ENCODE data around the gene SUSD6.
"Not testable (repeated sequence)": the region's sequence is repeated elsewhere in the genome, so short reads cannot be mapped to it uniquely, and the experiment has no call there.

The SUSD6 gene

DNA sequence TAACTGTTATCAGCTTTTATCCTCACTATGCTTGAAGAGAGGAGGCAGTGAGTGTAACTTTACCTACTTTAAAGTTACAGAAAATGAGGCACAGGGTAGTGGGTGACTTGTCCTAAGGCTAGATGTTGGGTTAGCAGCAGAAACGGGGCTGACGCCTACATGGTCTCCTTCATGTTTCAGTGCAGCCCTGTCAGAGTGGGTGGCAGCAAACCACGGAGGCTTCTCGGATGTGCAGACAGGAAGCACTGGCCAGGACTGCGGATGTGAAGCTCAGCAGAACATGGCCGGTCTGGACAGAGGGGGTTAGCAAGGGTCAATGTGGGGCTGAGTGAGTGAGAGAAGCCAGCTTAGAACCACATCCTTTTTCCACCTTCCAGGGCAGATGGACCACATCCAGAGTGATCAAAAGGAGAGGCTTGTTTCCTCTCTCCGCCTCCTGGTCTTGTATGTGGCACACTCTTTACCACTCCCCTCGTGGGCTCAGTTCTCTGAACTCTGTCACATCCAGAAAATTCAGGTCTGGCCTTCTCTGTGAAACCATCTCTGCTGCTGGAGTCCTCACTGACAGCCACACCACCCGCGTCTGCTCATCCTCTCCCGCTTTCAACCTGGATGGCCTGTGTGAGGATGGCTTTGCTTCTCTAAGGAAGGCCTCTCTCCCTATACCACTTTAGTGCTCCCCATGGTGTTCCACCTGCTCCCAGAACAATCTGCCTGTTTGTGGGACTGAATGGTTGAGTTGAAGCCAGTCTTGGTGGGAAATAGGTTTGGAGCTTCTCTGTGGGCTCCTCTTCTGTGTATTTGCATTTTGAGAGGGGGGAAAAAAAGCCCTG, 14.1 kb downstream of the SUSD6 start:
- DNase-seq: peak; percentile 66 to 68

DNA sequence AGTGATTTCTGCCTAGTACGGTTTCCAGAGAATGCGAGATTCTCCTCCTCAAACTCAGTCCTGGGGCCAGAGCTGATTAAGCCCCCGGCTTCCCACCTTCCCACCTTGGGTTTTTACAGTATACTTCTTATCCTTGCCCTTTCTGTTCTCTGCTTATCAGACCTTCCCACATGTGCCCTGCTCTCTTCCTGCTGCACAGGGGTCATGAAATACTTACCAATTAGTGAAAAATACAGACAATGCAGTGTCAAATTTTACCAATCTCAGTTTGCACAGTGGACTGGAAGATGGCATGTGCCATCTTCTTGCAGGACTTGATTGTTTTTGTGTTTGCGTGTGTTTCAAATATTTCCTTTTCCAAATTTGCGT, 14.7 kb downstream of the SUSD6 start:
- DNase-seq: no peak

DNA sequence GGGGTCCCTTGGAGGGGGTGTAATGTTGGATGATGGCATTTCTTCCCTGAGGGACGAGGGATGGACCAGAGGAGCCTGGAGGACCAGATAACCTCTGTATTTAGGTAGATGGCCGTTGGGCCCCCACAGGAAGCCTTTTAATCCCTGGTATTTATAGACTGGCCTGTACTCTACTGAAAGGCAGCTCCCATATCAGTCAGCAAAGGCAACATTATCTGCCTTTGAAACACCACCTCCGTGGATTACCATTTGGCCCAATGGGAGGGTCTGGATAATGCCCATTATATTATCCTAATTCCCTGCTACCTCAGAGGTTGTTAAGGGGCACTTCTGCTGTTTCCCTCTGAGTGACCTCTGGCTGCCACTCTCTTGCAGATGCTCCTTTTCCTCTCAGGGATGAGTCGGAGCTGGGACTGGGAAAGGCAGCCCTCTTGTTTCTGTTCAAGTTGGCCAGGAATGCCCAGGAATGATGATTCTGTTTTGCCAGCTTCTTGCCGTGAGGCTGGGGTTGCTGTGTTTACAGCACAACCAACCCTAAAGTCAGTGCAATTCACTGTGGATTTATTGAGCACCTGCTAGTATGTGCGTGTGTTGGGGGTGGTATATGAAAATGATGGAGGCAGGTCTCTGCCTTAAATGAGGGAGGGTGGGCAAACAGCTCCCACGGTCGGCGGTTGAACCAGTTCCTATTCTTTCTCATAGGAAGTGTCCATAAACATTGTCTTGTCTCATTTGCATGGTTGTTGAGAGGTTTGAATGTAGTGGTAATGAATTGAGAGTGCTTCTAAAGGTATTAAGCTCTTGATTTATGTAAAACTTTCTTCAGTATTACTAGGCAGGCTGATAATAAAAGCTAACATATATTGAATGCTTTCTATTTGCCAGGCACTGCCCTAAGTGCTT, 18.1 kb downstream of the SUSD6 start:
- DNase-seq: no peak

DNA sequence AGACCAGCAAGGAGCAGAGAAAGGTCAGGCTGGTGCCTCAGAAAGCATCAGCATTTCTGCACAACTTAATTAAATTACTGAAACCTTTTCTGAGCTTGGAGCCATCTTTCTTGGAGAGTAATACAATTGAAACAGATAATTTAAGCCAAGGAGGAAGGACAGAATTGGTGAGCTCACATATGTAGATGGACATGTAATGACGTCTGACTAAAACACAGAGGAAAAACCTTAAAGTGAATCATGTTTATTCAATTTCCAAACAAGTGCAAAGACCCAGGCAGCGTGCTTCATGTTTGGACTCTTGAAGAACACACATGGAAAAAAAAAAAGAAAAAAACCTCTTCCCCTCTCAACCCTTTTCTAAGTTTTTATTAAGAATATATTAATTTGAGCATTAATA, 19.0 kb downstream of the SUSD6 start:
- DNase-seq: no peak

DNA sequence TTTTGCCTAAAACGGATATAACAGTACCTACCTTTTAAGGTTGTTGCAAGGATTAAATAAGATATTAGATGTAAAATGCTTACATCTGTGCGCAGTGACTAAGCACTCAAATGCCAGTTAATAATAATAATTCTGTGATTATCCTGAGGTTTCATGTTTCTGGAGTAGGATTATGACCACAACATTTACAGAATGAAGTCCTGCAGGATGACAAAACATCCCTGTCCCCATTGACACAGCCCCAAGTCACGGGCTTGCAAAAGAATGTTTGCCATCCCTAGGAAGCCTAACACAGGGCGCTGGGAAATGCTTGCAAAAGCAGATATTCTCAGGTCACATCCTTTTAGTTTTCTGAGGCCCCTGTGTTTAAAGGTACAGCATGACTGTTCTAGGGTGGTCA, 20.1 kb downstream of the SUSD6 start:
- no peak for DNase-seq

DNA sequence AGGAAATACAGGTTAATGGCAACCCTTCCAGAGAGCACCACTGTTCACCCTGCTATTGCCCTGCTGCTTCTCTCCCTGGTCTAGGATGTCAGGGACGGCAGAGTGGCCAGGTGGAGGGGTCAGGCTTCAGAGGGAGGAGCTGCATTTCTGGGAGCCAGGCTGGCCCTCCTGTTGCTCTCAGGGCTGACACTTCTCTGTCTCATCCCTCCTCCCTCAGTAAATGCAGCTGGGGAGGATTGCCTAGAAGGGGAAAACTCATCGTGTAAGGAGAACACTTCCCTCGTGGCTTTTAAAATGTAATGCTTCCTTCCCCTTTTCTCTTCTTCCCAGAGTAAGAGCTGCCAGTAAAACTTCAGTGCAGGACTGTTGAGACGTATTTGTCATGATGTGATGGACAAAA, 20.8 kb downstream of the SUSD6 start:
- no peak for DNase-seq

DNA sequence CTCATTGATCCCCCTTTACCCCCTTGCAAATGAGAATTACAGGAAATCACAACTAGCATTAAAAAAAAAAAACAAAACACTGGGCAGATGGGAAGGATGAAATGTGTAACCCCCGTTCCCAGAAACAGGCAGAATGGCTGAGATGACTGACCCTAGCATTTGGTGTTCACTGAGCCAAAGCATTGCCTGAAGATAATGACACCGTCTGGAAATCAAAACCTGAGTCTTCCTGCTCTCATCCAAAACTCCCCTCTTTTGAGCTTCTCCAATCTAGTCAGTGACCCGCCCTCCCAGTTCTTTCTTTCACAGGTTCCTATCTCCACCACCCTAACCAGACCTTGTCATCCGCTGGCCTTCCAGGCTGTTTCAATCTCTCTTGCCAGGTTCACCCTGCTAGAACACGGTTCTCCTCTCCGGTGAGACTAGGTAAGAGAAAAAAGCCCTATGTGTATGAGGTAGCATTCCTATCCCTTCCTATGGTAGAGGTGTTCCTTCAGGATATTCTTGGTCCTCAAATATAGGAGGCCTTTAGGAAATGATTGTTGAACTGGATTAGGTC, 21.3 kb downstream of the SUSD6 start:
- DNase-seq: no peak

DNA sequence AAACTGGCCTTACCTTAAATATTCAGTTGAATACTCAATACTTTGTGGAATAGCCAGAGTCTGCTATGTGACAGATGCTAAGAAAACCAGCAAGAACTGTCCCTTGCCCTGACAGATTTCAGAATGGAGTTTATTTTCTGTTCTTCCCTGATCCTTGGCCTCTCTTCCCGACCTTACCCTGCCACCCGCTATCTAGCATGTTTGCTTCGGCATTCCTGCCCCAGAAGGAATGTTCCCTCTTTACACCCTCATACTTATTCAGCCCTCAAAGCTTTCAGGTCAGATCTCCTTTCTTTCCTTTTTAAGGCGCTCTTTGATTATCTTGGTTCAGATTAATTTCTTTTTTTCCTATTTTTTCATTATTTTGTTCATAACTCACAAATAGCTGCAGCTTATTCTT, 21.8 kb downstream of the SUSD6 start:
- no peak for DNase-seq

DNA sequence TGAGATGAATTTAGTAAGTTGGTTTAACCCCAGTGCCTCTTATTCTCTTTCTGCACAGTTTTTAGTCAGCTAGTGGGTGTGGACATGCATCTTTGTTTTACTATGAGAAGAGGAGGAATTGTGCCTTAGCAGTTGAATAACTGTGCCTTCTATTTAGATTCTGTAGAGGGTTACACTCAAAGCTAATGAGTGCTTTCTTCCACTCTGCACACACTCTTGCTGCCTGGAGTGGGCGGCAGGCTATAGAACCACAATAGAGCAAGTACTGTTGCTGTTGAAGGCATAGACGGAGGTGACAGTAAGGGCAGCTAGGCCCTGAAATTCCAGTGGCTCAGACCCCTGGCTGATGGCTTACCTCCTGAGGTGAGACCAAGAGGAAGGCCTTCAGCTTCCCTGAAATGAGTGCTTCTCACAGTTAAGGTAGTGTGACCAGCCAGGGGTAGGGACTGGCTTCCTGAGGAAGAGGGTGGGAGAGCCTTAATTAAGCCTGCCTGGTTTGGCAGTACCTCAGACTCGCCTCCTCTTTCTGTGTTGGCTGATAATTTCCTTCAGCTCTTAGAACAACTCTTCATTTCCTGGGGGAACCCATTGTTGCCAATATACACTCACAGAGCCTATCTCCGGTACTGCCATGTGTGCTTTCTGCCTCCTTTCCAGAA, 24.7 kb downstream of the SUSD6 start:
- no peak for DNase-seq

DNA sequence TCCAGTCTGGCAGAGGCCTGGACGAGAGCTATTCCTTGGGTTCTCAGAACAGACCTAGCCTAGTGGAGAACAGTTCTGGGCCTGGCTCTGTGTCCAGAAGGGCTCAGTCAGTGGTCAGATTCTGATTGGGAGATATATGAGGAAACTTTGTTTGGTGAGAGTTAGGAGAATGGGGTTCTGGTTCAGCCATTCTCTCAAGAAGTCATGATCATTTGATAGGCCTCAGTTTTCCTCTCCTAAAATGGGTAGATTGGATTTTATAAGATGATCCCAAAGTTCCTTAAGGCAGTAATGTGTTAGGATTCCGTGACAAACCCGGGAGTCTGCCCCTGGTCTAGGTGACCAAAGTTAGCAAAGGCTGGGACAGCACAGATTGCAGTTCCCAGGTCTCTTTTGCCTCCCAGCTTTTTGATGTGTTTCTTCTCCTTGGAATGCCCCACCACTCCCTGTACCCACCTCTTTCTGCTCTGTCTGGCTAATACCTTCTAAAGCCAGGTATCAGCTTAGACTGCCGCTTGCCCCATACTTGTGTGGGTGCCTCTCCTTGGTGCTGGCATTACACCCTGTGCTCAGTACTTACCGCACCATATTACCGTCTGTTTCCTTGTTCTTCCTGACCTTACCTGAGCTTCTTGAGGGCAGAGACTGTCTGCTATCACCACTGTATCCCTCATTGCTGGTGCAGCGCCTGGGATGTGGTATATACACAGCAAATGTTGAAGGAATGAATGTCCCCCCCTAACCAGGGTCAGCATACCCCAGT, 25.5 kb downstream of the SUSD6 start:
- no peak for DNase-seq

DNA sequence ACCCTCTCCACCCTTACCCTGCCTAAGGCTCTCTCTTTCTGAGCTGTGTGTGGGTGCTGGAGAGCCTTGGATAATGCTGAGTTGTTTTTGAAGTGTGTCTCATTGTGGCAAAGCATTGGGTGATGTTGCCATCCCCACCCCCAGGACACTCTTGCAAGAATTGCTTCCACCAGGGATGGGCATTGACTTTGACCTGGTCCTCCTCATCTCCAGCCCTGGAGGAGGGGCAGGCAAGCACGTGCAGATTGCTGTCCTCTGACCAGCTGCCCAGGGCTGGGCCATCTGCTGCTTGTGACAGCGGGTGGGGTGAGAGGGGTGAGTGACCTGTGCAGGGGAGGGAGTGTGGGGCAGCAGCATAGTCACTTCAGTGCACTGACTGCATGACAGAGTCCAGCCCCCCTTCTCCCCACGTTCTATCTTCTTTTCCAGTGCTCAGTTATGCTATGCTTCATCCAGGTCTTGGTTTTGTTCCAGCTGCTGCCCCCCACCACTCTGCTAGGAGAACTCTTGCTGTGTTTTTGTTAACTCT, 26.2 kb downstream of the SUSD6 start:
- no peak for DNase-seq

DNA sequence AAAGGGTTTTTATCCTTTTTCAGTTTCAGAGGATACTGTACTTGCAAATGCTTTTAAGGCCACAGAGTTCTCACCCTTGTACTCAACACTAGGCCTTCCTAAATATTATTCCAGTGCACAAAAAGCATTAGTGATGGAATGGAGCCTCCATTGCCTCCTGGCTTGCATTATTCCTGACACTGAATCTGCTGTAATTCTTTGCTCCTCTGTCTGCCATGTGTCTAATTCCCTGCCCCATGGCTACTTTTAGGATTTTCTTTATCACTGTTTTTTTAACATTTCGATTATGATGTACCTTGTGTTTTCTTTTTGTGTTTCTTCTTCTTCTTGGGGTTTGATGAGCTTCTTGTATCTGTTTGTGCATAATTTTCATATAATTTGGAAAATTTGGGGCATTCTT, 29.5 kb downstream of the SUSD6 start:
- DNase-seq: no peak

DNA sequence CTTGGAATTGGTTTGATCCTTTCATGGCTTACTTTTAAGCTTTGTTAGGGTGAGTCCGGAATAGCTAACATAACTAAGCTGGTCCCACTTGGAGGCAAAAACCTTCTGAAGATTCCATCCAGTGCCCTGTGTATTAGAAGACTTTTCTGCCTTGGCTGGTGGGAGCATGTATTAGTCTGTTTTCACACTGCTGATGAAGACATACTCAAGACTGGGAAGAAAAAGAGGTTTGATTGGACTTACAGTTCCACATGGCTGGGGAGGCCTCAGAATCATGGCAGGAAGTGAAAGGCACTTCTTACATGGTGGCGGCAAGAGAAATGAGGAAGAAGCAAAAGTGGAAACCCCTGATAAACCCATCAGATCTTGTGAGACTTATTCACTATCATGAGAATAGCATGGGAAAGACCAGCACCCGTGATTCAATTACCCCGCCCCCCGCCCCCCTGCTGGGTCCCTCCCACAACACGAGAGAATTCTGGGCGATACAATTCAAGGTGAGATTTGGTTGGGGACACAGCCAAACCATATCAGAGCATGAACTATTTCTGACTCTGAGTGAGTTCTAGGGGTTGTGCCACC, 30.9 kb downstream of the SUSD6 start:
- not testable (repeated sequence) for DNase-seq

DNA sequence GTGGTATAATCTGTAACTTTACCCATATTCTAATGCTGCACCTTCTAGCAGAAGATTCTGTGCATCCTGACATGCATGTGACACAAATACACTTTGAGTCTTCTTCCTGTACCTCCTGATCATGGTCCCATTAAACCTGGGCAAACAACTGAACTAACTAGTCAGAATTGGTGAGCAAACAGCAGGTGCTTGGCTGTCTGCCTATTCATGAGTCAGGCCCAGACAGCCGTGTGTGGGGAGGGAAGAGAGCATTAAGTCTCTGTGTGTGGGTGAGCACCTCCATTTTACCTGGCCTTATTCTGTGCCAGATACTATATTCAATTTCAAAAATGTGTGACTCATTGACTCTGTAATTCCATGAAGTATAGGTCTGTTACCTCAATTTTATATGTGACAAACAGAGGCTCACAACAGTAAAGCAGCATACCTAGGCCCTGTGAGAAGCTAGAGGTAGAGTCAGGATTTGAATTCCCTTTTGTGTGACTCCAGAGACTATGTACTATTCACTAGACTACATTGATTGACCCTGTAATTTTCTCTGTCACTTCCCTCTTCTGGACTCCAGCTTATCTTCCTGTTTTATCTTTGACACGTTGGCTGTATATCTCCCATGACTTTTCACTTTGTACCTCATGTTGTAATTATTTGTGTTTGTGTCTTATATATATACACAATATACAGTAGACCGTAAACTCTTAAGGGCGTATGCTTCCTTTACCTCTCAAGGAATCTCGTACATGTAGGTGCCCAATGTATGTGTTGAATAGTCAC, 32.2 kb downstream of the SUSD6 start:
- DNase-seq: no peak

DNA sequence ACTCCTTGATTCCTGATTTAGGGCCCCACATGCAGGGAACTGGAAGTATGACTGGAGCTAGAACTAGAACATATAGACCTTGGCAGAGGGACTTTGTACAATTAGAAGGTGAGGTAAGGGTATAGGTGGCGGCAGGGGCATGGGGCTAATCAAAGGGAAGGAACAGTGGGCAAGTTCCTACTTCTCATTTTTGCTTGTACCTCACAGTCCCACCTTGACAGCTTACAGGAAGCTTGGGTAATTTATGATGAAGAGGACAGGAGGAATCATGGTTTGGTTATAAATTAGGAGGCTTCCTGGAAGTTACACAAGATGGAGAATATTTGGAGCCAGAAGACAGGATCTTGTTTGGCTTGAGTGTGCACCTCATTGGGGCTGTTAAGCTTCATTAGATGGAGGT, 33.4 kb downstream of the SUSD6 start:
- DNase-seq: no peak

DNA sequence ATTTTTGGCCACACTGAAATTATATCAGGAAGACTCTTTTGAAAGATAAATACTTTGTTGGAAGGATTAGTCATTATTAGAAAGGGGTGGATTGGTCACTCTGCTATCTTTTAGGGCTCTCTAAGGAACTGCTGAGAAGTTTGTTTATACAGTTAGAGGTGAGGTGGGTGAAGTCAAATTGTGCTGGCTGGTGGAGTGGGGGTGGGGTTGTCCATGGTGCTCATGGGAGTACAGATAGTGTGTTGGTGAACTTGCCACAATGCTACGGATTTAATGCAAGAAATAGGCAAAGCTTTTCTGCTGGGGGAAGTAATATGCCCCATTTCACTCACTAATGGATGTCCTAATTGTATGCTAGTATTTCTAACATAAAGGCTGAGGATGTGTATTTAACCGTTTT, 35.8 kb downstream of the SUSD6 start:
- DNase-seq: no peak

DNA sequence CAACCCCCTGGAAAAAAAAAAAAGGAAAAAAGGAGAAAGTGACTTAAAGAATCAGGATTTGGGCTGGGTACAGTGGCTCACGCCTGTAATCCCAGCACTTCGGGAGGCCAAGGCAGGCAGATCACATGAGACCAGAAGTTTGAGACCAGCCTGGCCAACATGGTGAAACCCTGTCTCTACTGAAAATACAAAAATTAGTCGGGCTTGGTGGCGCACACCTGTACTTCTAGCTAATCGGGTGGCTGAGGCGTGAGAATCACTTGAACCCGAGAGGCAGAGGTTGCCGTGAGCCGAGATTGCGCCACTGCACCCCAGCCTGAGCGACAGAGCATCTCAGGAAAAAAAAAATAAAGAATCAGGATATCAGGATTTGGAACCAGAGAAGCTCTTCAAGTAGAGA, 36.2 kb downstream of the SUSD6 start:
- not testable (repeated sequence) for DNase-seq

DNA sequence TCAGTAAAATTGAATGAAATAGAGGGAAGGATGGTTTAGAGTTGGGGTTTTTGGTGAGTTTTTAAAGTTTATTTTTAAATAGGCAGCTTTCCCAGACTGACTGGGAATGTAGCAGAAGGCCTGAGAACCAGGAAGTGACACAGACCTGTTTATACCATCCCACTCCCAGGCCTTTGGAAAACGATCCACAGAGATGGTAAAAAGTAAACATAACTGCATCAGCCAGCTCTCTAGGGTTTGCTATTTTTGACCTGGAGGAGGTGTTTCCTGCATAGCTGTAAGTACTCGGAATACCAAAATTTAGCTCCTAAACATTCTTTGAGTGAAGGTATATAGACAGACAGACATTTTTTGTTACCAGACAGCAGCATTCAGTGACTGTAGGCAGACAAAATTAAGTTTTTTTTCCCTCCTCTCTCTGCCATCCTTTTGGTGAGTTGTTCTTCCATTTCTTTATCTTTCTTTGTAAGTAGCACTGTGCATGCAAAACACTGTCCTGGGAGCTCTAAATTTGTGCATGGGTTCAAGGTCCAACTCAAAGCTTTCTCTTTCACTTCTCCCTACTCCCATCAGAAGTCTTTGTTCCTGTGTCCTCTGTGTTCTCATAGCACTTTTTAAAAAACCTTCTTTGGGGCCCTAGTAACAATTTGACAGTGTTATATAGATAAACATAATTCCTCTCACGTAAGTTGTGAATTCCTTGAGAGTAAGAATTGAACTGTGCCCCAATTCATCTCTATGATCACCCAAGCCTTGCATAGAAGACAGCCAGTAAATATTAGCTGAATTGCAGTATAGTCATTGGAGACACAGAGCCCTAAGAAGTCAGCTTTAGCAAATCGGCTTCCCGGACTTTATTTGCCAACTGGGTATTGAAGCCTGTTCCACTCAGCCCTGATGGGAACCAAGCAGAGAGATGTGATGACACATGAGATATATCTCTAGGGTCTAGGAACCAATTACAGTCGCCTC, 37.4 kb downstream of the SUSD6 start:
- DNase-seq: no peak

DNA sequence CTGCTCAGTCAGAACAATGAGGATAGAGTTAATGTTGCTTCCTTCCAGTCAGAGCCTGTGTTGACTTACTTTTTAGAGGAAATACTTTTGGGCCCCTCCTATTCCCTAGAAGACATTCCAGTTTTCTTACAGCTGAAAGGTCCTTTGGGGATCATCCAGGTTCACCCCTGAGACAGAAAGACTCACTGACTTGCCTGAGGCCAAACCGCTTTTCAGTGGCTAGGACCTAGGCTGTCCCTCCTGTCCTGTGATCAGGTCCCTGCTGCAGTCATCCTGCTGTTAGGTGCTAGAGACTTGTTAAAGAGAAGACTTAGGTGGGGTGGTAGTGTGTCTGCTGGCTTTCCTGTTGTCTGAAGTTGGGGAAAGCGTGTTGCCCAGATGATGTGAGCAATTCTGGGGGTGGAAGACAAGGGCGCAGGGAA, 39.6 kb downstream of the SUSD6 start:
- DNase-seq: no peak

DNA sequence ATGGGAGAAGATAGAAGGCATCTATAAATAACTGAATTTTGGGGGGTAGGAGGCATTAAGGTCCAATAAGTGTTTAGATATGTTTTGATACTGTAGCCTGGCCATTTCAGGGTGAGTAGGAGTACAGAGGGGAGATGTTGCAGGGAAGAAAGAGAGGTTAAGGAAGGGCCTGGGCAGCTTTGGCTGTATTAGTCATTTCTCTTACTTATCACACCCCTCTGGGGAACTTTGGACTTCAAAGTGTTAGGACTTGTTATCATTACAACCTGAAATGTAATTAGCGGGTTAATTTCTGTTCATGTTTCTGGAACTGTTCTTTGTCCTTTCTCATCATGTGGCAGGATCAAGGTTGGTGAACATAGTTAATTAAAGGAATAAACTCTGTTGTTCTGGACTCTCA, 40.3 kb downstream of the SUSD6 start:
- no peak for DNase-seq
